ENCODE measurements around the gene RIC8B. TPM values are rescaled to one million over a fixed set of nuclear protein-coding genes. Genes with fewer than 3 reads are reported as not detected.

Gene RIC8B
- total RNA-seq, 1 experiment from 2014 or later, result 7.8 TPM

DNA sequence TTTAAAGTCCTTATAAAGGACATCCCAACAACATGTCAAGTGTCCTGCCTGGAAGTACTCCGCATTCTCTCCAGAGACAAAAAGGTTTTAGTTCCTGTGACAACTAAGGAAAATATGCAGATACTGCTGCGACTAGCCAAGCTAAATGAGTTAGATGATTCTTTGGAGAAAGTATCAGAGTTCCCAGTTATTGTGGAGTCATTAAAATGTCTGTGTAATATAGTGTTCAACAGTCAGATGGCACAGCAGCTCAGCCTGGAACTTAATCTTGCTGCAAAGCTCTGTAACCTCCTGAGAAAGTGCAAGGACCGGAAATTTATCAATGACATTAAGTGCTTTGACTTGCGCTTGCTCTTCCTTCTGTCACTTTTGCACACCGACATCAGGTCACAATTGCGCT lies 40.2 kb downstream of the RIC8B start:
- H3K4me1 Mint-ChIP-seq (ENCODE audit: low read depth, unreplicated experiment), result peaks cover 6% of the 10 kb centered on the region
- Histone ChIP-seq H3K4me3 (ENCODE audit: low read depth, low read length) (no peak overlapping the region), H3K9me3 (no peaks in the 10 kb centered on the region), H3K36me3 (ENCODE audit: control insufficient read depth, insufficient read depth, low read length) (0 out of 2 replicates have a peak, but pooled peaks cover 1% of the 10 kb centered on the region), H3K27me3 (replicated peaks; ENCODE audit: control insufficient read depth, insufficient read depth, low read length) (no peaks in the 10 kb centered on the region), H3K4me1 (no peaks in the 10 kb centered on the region)
- no peaks in the 10 kb centered on the region for H3K9me3 Mint-ChIP-seq (ENCODE audit: unreplicated experiment)
- no peak overlapping the region for H3K27ac Mint-ChIP-seq (ENCODE audit: unreplicated experiment)
- no peaks in the 10 kb centered on the region for H3K27me3 Mint-ChIP-seq (ENCODE audit: insufficient read depth, unreplicated experiment)
- no peak overlapping the region for H3K4me3 Mint-ChIP-seq (ENCODE audit: unreplicated experiment)
- intact Hi-C loops (cut with micrococcal nuclease; ENCODE audit: unreplicated experiment), result no loop called here
- DNase-seq, result no peak
- BruUV-seq (replicated peaks), result no TSS peak
- ChIA-PET CTCF (no interaction called here), POLR2A (no interaction called here)
- TF ChIP-seq CTCF (IDR thresholded peaks at IDR 0.05; ENCODE audit: insufficient read depth in 1 of 2, low read depth in 1 of 2, low read length in 1 of 2, severe bottlenecking in 1 of 2, unreplicated experiment in 1 of 2), result no peak
- H3K36me3 Mint-ChIP-seq (ENCODE audit: insufficient read depth, unreplicated experiment), result peaks cover 6% of the 10 kb centered on the region

DNA sequence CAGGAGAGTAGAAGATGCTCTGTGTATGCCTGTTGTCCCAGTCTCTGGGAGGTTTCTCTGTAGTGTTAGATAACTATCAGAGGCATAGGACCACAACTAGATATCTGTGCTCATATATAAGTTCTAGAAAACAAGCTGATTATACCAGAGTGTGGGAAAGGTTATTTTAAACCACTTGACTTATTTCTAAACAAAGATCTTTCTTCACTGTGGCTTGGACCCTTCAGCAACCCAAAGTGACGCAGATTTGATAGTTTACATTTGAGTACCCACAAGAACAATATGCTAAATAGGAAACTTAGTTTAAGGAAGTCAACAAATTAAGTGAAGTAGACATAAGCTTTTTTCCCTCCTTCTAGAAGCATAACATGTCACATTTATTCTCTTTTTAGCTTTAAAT lies 41.3 kb downstream of the RIC8B start:
- no peaks in the 10 kb centered on the region for H3K27me3 ChIP-seq (replicated peaks; ENCODE audit: control insufficient read depth, insufficient read depth, low read length)
- POLR2A ChIA-PET, result no interaction called here

DNA sequence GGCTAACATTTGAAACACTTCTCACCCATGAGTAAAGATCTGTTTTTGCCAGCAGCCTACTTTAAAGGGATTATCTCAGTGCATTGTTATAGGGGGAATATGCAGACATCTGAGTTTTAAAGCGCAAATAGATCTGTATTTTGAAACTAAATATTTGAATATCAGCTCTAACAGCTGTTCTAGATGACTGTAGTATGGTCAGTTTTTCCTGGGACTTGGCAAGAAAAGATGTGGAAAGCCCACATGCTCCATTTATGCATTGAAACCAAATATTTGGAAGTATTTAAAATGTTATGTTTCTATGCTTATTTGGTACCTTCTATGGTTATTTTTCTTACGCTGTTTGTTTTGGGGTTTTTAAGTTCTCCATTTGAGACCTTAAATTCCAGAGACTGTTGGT lies 41.7 kb downstream of the RIC8B start:
- H3K27me3 ChIP-seq (replicated peaks; ENCODE audit: control insufficient read depth, insufficient read depth, low read length), result no peaks in the 10 kb centered on the region
- Mint-ChIP-seq H3K9me3 (ENCODE audit: unreplicated experiment) (no peaks in the 10 kb centered on the region), H3K36me3 (ENCODE audit: insufficient read depth, unreplicated experiment) (peaks cover 6% of the 10 kb centered on the region), H3K27ac (ENCODE audit: unreplicated experiment) (no peak overlapping the region), H3K4me3 (ENCODE audit: unreplicated experiment) (no peak overlapping the region), H3K27me3 (ENCODE audit: insufficient read depth, unreplicated experiment) (no peaks in the 10 kb centered on the region), H3K4me1 (ENCODE audit: low read depth, unreplicated experiment) (peaks cover 6% of the 10 kb centered on the region)
- 0 out of 2 replicates have a peak, but pooled peaks cover 1% of the 10 kb centered on the region for H3K36me3 ChIP-seq (ENCODE audit: control insufficient read depth, insufficient read depth, low read length)
- ChIA-PET POLR2A (no interaction called here), CTCF (no interaction called here)
- TF ChIP-seq CTCF (IDR thresholded peaks at IDR 0.05; ENCODE audit: insufficient read depth in 1 of 2, low read depth in 1 of 2, low read length in 1 of 2, severe bottlenecking in 1 of 2, unreplicated experiment in 1 of 2), result no peak
- intact Hi-C loops (cut with micrococcal nuclease; ENCODE audit: unreplicated experiment), result no loop called here
- H3K4me1 ChIP-seq, result no peaks in the 10 kb centered on the region
- no TSS peak for BruUV-seq (replicated peaks)
- no peaks in the 10 kb centered on the region for H3K9me3 ChIP-seq
- DNase-seq, result no peak
- H3K4me3 ChIP-seq (ENCODE audit: low read depth, low read length), result no peak overlapping the region

More for the DNA sequence above, 41.3 kb downstream of the RIC8B start:
- no peaks in the 10 kb centered on the region for H3K27me3 Mint-ChIP-seq (ENCODE audit: insufficient read depth, unreplicated experiment)
- Histone ChIP-seq H3K36me3 (ENCODE audit: control insufficient read depth, insufficient read depth, low read length) (0 out of 2 replicates have a peak, but pooled peaks cover 1% of the 10 kb centered on the region), H3K9me3 (no peaks in the 10 kb centered on the region), H3K4me1 (no peaks in the 10 kb centered on the region), H3K4me3 (ENCODE audit: low read depth, low read length) (no peak overlapping the region)
- CTCF ChIA-PET, result interaction anchor here (0.5 kb wide), 1 partner anchor 860 kb away, joined by 3 read pairs; no protein-coding TSS in a partner anchor
- no peak overlapping the region for H3K4me3 Mint-ChIP-seq (ENCODE audit: unreplicated experiment)
- DNase-seq, result no peak
- no peaks in the 10 kb centered on the region for H3K9me3 Mint-ChIP-seq (ENCODE audit: unreplicated experiment)
- peaks cover 6% of the 10 kb centered on the region for H3K4me1 Mint-ChIP-seq (ENCODE audit: low read depth, unreplicated experiment)
- H3K36me3 Mint-ChIP-seq (ENCODE audit: insufficient read depth, unreplicated experiment), result peaks cover 6% of the 10 kb centered on the region
- BruUV-seq (replicated peaks), result no TSS peak
- TF ChIP-seq CTCF (IDR thresholded peaks at IDR 0.05; ENCODE audit: insufficient read depth in 1 of 2, low read depth in 1 of 2, low read length in 1 of 2, severe bottlenecking in 1 of 2, unreplicated experiment in 1 of 2), result no peak
- intact Hi-C loops (cut with micrococcal nuclease; ENCODE audit: unreplicated experiment), result no loop called here
- no peak overlapping the region for H3K27ac Mint-ChIP-seq (ENCODE audit: unreplicated experiment)

Data from Caco-2 (cell line).